ENCODE results near the gene TCFL5.

The TCFL5 gene

DNA sequence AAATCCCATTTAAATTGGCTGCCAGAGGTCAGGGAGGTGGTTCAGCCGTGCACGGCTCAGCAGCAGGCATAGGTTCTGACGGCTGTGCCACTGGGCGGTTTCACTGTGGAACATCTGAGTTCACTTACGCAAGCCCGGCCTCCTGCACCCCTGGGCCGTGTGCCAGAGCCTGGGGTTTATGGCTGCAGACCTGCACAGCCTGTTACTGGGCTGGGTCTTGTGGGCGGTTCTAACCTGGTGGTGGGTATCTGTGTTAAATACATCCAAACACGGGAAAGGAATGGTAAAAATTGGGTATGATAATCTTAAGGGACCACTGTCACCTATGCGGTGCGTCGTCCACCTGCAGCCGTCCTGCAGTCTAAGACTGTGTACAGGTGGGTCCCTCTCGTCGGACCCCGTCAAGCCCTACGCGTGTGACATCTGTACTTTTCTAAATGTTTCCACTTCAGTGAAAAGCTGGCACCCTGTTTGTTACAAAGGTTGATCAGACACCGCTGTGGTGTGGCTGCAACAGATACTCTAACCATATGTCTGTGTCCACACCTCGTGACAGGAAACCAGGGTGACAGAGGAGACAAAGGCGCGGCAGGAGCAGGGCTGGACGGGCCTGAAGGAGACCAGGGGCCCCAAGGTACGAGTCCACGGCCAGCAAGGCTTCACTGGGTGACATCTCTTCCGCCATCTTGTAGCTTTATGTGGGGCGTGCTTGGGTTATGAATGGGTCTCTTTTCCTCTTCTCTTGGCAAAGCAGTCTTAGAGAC lies 23.3 kb downstream of the TCFL5 start (continued):
- TF ChIP-seq, protein P1, sequence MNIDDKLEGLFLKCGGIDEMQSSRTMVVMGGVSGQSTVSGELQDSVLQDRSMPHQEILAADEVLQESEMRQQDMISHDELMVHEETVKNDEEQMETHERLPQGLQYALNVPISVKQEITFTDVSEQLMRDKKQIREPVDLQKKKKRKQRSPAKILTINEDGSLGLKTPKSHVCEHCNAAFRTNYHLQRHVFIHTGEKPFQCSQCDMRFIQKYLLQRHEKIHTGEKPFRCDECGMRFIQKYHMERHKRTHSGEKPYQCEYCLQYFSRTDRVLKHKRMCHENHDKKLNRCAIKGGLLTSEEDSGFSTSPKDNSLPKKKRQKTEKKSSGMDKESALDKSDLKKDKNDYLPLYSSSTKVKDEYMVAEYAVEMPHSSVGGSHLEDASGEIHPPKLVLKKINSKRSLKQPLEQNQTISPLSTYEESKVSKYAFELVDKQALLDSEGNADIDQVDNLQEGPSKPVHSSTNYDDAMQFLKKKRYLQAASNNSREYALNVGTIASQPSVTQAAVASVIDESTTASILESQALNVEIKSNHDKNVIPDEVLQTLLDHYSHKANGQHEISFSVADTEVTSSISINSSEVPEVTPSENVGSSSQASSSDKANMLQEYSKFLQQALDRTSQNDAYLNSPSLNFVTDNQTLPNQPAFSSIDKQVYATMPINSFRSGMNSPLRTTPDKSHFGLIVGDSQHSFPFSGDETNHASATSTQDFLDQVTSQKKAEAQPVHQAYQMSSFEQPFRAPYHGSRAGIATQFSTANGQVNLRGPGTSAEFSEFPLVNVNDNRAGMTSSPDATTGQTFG (tag by site-specific recombination; IDR thresholded peaks at IDR 0.05; ENCODE audit: borderline replicate concordance) = no peak
- TF ChIP-seq ZNF707 (tag by site-specific recombination; IDR thresholded peaks at IDR 0.05) (no peak), ZNF292 (tag by site-specific recombination; IDR thresholded peaks at IDR 0.05; ENCODE audit: borderline replicate concordance, low read depth) (no peak), ZSCAN16 (tag by site-specific recombination; IDR thresholded peaks at IDR 0.05) (no peak), ZNF514 (tag by site-specific recombination; IDR thresholded peaks at IDR 0.05) (no peak), FEZF1 (tag by site-specific recombination; IDR thresholded peaks at IDR 0.05) (no peak), ZNF214 (tag by site-specific recombination; IDR thresholded peaks at IDR 0.05; ENCODE audit: borderline replicate concordance) (no peak), ZEB2 (tag by site-specific recombination; IDR thresholded peaks at IDR 0.05) (peak; percentile 30; the same call in 1 of the 2 replicates), ZNF658 (tag by site-specific recombination; IDR thresholded peaks at IDR 0.05) (no peak), GLIS2 (tag by site-specific recombination; IDR thresholded peaks at IDR 0.05) (no peak)

DNA sequence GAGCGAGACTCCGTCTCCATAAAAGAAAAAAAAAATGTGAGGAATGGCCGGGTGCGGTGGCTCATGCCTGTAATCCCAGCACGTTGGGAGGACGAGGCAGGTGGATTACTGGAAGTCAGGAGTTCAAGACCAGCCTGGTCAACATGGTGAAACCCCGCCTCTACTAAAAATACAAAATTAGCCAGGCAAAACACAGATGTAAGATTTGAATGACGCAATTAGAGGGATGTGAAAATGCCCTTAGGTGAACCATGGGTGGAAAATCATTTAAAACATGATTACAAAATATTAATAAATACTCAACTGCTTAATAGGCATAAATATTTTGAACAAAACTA lies 23.9 kb downstream of the TCFL5 start:
- TF ChIP-seq GLIS1 (tag by site-specific recombination; IDR thresholded peaks at IDR 0.05) = no peak
- 0 out of 2 replicates have a peak, but pooled peaks have one; percentile 15 for TF ChIP-seq KLF16 (tag by site-specific recombination; IDR thresholded peaks at IDR 0.05)
- H3K36me3 ChIP-seq (ENCODE audit: control insufficient read depth in 2 of 2, insufficient read depth in 1 of 2, low read length in 2 of 2) = peaks cover 0 to 39% of the 10 kb centered on the region in 2 experiments; a peak in 1 of 3 replicates
- no peak overlapping the region for H3K27ac ChIP-seq (ENCODE audit: extremely low read depth, low read depth, low read length)
- CTCF ChIA-PET = no interaction called here
- H3K4me1 ChIP-seq (ENCODE audit: control insufficient read depth, insufficient read depth, low read length) = peaks cover 3% of the 10 kb centered on the region; the same call in 1 of the 2 replicates
- no peak overlapping the region for H3K4me3 ChIP-seq (ENCODE audit: low read depth, low read length)
- POLR2A ChIA-PET = no interaction called here
- H3K9me3 ChIP-seq (ENCODE audit: control insufficient read depth, insufficient read depth, low read depth, low read length) = no peaks in the 10 kb centered on the region

DNA sequence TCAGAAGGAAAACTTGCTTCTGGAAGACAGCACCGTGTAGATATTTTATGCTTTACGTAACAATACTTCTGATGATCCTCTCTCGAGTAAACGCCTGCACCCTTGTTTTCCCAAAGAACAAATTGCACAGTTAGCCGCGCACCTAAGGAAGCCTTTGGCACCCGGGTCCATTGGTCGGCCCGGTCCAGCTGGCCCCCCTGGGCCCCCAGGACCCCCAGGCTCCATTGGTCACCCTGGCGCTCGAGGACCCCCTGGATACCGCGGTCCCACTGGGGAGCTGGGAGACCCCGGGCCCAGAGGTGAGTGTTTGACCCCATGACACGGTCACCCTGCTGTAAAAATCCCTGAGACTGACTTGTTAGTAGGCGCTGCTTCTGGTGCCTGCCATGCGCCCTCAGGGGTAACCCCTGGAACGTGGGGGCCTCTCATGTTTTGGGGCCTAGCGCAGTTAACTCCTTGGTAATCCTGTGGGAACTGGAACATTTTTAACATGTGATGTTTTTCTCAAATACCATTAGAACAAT lies 24.6 kb downstream of the TCFL5 start:
- POLR2A ChIA-PET = no interaction called here

More for the DNA sequence above, 24.6 kb downstream of the TCFL5 start:
- Histone ChIP-seq H3K4me1 (ENCODE audit: control insufficient read depth, insufficient read depth, low read length) (peaks cover 3% of the 10 kb centered on the region; the same call in 1 of the 2 replicates), H3K9me3 (ENCODE audit: control insufficient read depth, insufficient read depth, low read depth, low read length) (no peaks in the 10 kb centered on the region), H3K27ac (ENCODE audit: extremely low read depth, low read depth, low read length) (no peak overlapping the region), H3K4me3 (ENCODE audit: low read depth, low read length) (no peak overlapping the region), H3K36me3 (ENCODE audit: control insufficient read depth in 2 of 2, insufficient read depth in 1 of 2, low read length in 2 of 2) (peaks cover 0 to 39% of the 10 kb centered on the region in 2 experiments; a peak in 1 of 3 replicates)
- TF ChIP-seq ZNF830 (tag by site-specific recombination; IDR thresholded peaks at IDR 0.05; ENCODE audit: low read depth) (no peak), ZNF292 (tag by site-specific recombination; IDR thresholded peaks at IDR 0.05; ENCODE audit: borderline replicate concordance, low read depth) (no peak), ZSCAN30 (tag by site-specific recombination; IDR thresholded peaks at IDR 0.05) (no peak), ZNF266 (tag by site-specific recombination; IDR thresholded peaks at IDR 0.05; ENCODE audit: low read depth) (no peak), EGR2 (tag by site-specific recombination; IDR thresholded peaks at IDR 0.05; ENCODE audit: low read depth) (no peak), ZNF558 (tag by site-specific recombination; IDR thresholded peaks at IDR 0.05) (no peak), ZNF391 (tag by site-specific recombination; IDR thresholded peaks at IDR 0.05; ENCODE audit: borderline replicate concordance, low read depth) (no peak), ZFP3 (tag by site-specific recombination; IDR thresholded peaks at IDR 0.05; ENCODE audit: low read depth) (no peak), ZNF48 (tag by site-specific recombination; IDR thresholded peaks at IDR 0.05) (no peak), ZNF132 (tag by site-specific recombination; IDR thresholded peaks at IDR 0.05; ENCODE audit: borderline replicate concordance) (no peak), KLF10 (tag by site-specific recombination; IDR thresholded peaks at IDR 0.05) (no peak), ZNF426 (tag by site-specific recombination; IDR thresholded peaks at IDR 0.05) (no peak), MYNN (tag by site-specific recombination; IDR thresholded peaks at IDR 0.05; ENCODE audit: borderline replicate concordance) (no peak)
- TF ChIP-seq, protein P2, sequence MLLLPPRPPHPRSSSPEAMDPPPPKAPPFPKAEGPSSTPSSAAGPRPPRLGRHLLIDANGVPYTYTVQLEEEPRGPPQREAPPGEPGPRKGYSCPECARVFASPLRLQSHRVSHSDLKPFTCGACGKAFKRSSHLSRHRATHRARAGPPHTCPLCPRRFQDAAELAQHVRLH (tag by site-specific recombination; IDR thresholded peaks at IDR 0.05) = no peak
- TF ChIP-seq, protein P3, sequence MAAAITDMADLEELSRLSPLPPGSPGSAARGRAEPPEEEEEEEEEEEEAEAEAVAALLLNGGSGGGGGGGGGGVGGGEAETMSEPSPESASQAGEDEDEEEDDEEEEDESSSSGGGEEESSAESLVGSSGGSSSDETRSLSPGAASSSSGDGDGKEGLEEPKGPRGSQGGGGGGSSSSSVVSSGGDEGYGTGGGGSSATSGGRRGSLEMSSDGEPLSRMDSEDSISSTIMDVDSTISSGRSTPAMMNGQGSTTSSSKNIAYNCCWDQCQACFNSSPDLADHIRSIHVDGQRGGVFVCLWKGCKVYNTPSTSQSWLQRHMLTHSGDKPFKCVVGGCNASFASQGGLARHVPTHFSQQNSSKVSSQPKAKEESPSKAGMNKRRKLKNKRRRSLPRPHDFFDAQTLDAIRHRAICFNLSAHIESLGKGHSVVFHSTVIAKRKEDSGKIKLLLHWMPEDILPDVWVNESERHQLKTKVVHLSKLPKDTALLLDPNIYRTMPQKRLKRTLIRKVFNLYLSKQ (tag by site-specific recombination; IDR thresholded peaks at IDR 0.05; ENCODE audit: borderline replicate concordance) = no peak
- TF ChIP-seq, protein P4, sequence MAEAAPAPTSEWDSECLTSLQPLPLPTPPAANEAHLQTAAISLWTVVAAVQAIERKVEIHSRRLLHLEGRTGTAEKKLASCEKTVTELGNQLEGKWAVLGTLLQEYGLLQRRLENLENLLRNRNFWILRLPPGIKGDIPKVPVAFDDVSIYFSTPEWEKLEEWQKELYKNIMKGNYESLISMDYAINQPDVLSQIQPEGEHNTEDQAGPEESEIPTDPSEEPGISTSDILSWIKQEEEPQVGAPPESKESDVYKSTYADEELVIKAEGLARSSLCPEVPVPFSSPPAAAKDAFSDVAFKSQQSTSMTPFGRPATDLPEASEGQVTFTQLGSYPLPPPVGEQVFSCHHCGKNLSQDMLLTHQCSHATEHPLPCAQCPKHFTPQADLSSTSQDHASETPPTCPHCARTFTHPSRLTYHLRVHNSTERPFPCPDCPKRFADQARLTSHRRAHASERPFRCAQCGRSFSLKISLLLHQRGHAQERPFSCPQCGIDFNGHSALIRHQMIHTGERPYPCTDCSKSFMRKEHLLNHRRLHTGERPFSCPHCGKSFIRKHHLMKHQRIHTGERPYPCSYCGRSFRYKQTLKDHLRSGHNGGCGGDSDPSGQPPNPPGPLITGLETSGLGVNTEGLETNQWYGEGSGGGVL (tag by site-specific recombination; IDR thresholded peaks at IDR 0.05) = no peak
- CTCF ChIA-PET = no interaction called here
